ENCODE data around the gene CAP2. TPM values are rescaled to one million over a fixed set of nuclear protein-coding genes. Genes with fewer than 3 reads are reported as not detected.

The CAP2 gene
- total RNA-seq, 1 donor from 2014 or later = 8.5 TPM

GRCh38 chr6:17505767-17506280 lies 112.4 kb downstream of the CAP2 start:
- Histone ChIP-seq H3K36me3 (ENCODE audit: control insufficient read depth, insufficient read depth, low read length) (no peaks in the 10 kb centered on the region), H3K4me3 (ENCODE audit: low read depth, low read length) (no peak overlapping the region), H3K27me3 (ENCODE audit: control insufficient read depth, insufficient read depth, low read length) (no peaks in the 10 kb centered on the region)
- DNase-seq (ENCODE audit: low read depth) = no peak
- TF ChIP-seq, protein P1, sequence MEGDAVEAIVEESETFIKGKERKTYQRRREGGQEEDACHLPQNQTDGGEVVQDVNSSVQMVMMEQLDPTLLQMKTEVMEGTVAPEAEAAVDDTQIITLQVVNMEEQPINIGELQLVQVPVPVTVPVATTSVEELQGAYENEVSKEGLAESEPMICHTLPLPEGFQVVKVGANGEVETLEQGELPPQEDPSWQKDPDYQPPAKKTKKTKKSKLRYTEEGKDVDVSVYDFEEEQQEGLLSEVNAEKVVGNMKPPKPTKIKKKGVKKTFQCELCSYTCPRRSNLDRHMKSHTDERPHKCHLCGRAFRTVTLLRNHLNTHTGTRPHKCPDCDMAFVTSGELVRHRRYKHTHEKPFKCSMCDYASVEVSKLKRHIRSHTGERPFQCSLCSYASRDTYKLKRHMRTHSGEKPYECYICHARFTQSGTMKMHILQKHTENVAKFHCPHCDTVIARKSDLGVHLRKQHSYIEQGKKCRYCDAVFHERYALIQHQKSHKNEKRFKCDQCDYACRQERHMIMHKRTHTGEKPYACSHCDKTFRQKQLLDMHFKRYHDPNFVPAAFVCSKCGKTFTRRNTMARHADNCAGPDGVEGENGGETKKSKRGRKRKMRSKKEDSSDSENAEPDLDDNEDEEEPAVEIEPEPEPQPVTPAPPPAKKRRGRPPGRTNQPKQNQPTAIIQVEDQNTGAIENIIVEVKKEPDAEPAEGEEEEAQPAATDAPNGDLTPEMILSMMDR (IDR thresholded peaks at IDR 0.05; ENCODE audit: insufficient read depth, low read length, poor library complexity, severe bottlenecking) = no peak

DNA sequence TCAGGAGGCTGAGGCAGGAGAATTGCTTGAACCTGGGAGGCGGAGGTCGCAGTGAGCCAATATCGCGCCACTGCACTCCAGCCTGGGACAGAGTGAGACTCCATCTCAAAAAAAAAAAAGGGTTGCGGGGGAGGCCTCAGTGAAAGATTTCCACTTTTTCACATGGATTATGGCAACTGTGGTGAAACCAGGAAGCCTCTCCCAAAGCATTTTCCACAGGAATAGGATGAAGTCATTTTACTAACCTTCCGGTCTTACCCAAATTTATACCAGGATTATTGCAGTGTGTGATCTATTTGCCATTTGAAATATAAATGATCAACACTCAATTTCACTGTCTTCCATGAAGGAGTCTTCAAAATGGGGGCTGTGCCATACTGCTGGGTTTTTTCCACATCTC lies 113.1 kb downstream of the CAP2 start:
- no peak for DNase-seq (ENCODE audit: low read depth)
- Histone ChIP-seq H3K36me3 (ENCODE audit: control insufficient read depth, insufficient read depth, low read length) (no peaks in the 10 kb centered on the region), H3K27me3 (ENCODE audit: control insufficient read depth, insufficient read depth, low read length) (no peaks in the 10 kb centered on the region), H3K4me3 (ENCODE audit: low read depth, low read length) (no peak overlapping the region)
- TF ChIP-seq, protein P1 (IDR thresholded peaks at IDR 0.05; ENCODE audit: insufficient read depth, low read length, poor library complexity, severe bottlenecking) = no peak

GRCh38 chr6:17506962-17507361 lies 113.6 kb downstream of the CAP2 start:
- TF ChIP-seq, protein P1 (IDR thresholded peaks at IDR 0.05; ENCODE audit: insufficient read depth, low read length, poor library complexity, severe bottlenecking) = no peak
- no peak for DNase-seq (ENCODE audit: low read depth)
- Histone ChIP-seq H3K27me3 (ENCODE audit: control insufficient read depth, insufficient read depth, low read length) (no peaks in the 10 kb centered on the region), H3K36me3 (ENCODE audit: control insufficient read depth, insufficient read depth, low read length) (no peaks in the 10 kb centered on the region), H3K4me3 (ENCODE audit: low read depth, low read length) (no peak overlapping the region)

DNA sequence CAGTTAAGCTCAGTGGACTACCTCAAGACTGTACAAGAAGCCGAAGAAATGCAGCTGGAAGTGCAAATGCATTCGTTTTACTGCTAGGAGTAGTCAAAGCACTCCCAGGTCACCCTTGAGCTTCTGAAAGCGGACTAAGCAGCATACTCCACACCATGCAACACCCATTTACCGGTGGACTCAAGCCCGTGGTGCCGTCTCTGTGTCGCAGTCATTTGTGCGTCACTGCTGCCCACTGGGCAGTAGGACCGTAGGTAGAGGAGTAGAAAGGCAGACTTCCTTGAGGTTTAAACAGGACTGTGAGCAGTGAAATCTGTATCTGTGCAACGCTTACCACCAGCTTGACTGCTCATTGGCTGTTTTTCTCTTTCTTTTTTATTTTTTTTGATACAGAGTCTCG lies 117.7 kb downstream of the CAP2 start:
- no peak for DNase-seq (ENCODE audit: low read depth)
- TF ChIP-seq, protein P1 (IDR thresholded peaks at IDR 0.05; ENCODE audit: insufficient read depth, low read length, poor library complexity, severe bottlenecking) = no peak
- Histone ChIP-seq H3K27me3 (ENCODE audit: control insufficient read depth, insufficient read depth, low read length) (no peaks in the 10 kb centered on the region), H3K4me3 (ENCODE audit: low read depth, low read length) (no peak overlapping the region), H3K36me3 (ENCODE audit: control insufficient read depth, insufficient read depth, low read length) (no peaks in the 10 kb centered on the region)

GRCh38 chr6:17511580-17511979 lies 118.2 kb downstream of the CAP2 start:
- H3K36me3 ChIP-seq (ENCODE audit: control insufficient read depth, insufficient read depth, low read length) = no peaks in the 10 kb centered on the region
- TF ChIP-seq, protein P1 (IDR thresholded peaks at IDR 0.05; ENCODE audit: insufficient read depth, low read length, poor library complexity, severe bottlenecking) = no peak
- no peak overlapping the region for H3K4me3 ChIP-seq (ENCODE audit: low read depth, low read length)
- no peaks in the 10 kb centered on the region for H3K27me3 ChIP-seq (ENCODE audit: control insufficient read depth, insufficient read depth, low read length)
- no peak for DNase-seq (ENCODE audit: low read depth)

DNA sequence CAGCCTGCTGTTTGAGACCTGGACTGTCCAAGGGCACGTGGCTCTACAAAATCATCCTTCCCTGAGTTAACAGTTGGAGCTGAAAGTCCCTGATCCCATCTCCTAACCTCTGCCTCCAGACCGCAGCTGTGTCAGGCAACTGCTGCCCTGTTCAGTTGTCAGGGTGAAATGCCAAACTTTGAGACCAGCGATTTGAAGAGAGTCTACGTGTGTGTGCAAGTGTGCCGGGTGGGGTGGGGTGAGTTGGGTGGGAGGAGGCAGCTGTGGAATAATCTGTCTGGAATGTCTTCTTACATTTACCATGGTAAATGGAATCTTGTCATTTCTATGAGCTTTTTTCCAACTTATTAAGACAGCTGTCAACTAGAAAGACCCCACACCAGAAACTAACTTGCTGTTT lies 125.7 kb downstream of the CAP2 start:
- TF ChIP-seq, protein P1 (IDR thresholded peaks at IDR 0.05; ENCODE audit: insufficient read depth, low read length, poor library complexity, severe bottlenecking) = no peak
- Histone ChIP-seq H3K4me3 (ENCODE audit: low read depth, low read length) (no peak overlapping the region), H3K36me3 (ENCODE audit: control insufficient read depth, insufficient read depth, low read length) (no peaks in the 10 kb centered on the region), H3K27me3 (ENCODE audit: control insufficient read depth, insufficient read depth, low read length) (no peaks in the 10 kb centered on the region)
- no peak for DNase-seq (ENCODE audit: low read depth)
